DMS79 (cell line): ENCODE data around the gene TRIM6.
"Not testable (repeated sequence)": the region's sequence is repeated elsewhere in the genome, so short reads cannot be mapped to it uniquely, and the experiment has no call there.

Experiments
- DNase-seq: peaks from one replicate; lab custom pipeline; 2025; lab: John Stamatoyannopoulos, UW

TRIM6 gene, protein sequence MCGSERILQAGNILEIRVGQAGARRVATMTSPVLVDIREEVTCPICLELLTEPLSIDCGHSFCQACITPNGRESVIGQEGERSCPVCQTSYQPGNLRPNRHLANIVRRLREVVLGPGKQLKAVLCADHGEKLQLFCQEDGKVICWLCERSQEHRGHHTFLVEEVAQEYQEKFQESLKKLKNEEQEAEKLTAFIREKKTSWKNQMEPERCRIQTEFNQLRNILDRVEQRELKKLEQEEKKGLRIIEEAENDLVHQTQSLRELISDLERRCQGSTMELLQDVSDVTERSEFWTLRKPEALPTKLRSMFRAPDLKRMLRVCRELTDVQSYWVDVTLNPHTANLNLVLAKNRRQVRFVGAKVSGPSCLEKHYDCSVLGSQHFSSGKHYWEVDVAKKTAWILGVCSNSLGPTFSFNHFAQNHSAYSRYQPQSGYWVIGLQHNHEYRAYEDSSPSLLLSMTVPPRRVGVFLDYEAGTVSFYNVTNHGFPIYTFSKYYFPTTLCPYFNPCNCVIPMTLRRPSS

DNA sequence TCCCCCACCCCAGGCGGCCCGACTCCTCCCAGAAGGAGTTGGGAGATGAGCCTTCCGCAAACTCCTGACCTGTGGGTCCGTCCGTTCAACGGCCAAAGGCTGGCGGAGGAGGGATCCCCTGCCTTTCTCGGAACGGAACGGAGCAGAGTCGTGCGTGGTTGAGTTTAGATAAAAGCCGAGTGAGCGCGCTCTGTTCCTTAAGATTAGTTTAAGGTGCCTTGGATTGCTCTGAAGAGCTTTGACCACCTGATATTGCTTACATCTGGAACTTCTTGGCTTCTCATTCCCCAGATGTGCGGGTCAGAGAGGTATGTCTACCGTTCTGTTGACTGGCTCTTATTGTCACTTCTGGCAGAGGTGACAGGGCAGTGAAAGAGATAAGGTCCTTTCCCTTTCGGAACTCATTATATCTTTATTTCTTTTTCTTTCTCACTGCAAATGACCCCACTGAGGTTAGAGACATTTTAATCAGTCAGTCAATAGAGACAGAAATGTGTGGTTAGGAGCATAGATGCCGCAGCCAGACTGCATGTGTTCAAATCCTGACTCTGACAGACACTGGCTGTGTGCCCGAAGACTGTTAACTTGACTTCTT lies at the start of gene TRIM6:
TSS of gene TRIM6 (plus strand) at position 31 of the 595 bp plus-strand sequence. CDS start at position 292, 261 bp downstream.
- no peak for DNase-seq

- DNase-seq = no peak
Measured at GRCh38 chr11:5547982-5548381, 48.5 kb upstream of the TRIM6 start.

GRCh38 chr11:5548440-5548839 lies 48.0 kb upstream of the TRIM6 start, which contains the start of gene OR52H1:
Gene OR52H1, minus strand, starts transcription at chr11:5548540. Its CDS starts 3,035 bp downstream, at chr11:5545505.
- no peak for DNase-seq

DNA sequence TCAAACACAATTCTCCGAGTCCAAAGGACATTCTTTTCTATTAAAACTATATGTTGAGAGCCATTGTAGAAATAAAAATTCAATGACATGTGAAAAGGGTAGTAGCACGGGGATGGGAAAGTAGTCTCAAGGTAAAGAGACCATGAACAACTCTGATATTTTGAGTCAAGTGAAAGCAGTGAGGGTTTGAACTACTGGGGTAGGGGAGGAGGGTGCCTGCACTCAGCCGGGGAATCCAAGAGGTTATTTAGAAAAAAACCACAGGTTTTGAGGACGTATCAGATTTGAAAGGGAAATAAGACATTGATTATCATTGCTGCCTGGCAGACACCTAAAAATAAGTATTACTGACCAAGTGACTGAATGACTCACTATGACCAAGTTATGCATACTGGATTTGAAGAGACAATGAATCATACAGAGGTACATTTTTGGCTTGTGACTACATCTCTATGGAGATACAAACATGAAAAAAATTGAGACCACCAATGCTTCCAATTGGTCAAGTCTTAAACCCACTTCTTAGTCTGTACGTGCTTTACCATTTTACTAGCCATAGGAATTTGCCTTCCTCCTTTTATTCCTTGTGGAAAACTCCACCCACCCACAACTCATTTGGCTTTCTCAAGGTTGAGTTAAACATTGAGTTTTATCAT lies 45.9 kb upstream of the TRIM6 start:
- no peak for DNase-seq

GRCh38 chr11:5553343-5553742 lies 43.1 kb upstream of the TRIM6 start:
- DNase-seq = no peak

DNA sequence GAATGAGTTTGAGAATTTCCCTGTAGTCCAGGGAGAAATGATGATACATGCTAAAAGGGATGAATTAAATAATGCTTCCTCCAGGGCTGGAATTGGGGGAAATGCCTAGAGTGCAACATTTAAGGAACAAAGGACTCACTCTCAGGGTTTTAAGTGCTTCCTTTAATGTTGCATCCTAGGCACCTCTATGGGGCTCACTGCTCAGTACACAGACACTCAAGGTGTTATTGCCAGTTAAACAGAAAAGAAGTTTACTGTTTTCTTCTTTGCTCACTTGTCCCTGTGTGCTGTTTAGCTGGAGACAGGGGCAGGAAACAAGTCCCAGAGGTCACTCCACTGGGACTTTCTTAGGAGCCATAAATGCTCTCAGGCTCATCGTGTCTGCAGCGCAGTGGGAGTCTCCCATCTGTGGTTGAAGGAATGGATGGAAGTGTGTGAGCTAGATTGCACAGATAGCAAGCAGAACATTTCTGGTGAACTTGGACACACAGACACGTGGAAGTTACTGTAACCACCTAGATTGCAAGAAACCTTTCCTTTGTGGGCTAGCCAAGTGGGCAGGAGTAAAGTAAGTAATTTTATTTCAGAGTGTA lies 39.7 kb upstream of the TRIM6 start:
- DNase-seq = no peak

GRCh38 chr11:5557751-5558150 lies 38.7 kb upstream of the TRIM6 start:
- no peak for DNase-seq

DNA sequence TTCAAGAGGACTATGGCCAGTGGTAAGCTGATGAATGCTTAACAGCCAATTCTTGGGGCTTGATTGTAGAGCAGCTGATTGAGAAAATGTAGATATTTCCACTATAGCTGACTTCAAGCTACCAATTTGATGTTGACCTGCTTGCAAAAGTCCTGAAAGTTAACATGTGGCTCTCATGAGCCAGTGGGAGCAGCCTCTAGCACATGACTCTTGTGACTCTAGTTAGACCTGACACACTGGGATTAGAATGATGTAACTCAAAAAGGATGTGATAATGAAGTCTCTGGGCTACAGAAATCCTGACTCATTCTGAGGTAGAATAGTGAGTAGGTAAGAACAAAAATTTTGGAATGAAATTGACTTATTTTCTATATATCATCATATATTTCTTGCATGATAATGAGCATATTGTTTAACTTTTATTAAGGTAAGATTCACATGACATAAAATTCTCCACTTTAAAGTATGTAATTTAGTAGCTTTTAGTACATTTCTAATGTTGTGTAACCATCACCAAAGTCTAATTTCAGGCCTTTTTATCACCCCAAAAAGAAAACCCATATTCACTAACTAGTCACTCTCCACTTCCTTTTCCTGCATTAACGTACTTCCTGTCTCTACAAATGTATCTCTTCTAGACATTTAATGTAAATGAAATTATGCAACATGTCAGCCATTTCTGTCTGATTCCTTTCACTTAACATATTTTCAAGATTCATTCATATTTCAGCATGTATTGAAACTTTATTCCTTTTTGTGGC lies 32.0 kb upstream of the TRIM6 start:
- DNase-seq = no peak

DNA sequence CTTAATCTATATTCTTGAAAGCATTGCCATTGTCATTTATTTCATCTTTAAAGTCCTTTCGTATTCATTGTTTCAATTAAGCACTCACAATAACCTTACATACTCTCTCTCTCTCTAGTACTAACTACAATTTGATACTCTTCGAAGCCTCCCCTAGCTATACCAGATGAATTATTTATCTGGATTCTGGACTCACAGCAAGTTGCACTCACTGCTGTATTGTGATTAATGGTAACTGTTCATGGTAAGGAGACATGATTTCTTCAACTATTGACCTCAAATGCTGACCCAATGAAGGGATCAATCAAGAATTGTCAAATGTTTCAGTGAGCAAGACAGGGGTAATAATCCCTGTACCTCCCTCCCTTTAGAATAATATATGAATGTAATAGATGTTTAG lies 21.8 kb upstream of the TRIM6 start:
- no peak for DNase-seq

DNA sequence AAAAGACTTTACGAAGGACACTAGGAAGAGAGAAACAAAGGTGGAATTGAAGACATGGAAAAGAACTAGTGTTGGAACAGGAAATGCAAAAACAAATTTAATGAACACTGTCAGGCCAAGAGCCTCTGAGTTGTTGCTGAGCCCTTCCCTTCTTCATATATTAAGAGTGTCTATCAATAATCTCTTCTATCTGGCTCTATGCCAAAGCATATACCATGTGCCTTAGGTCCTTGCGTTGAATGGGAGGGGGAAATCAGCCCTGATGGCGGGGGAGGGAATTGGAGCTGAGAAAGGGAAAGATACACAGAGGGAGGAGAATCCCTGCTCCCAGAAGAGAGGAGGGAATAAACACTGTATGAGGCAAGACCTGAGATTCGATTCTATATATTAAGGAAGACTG lies 21.3 kb upstream of the TRIM6 start:
- no peak for DNase-seq

- no peak for DNase-seq
Measured at GRCh38 chr11:5577101-5577500, 19.3 kb upstream of the TRIM6 start.

GRCh38 chr11:5580577-5580976 lies 15.9 kb upstream of the TRIM6 start, which contains the start of gene OR52B6:
Gene OR52B6, plus strand, starts transcription at chr11:5580877. Its CDS starts 0 bp downstream, at chr11:5580877.
- DNase-seq = no peak

DNA sequence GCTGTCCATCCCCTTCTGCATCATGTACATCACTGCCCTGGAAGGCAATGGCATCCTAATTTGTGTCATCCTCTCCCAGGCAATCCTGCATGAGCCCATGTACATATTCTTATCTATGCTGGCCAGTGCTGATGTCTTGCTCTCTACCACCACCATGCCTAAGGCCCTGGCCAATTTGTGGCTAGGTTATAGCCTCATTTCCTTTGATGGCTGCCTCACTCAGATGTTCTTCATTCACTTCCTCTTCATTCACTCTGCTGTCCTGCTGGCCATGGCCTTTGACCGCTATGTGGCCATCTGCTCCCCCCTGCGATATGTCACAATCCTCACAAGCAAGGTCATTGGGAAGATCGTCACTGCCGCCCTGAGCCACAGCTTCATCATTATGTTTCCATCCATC lies 15.4 kb upstream of the TRIM6 start:
- no peak for DNase-seq

GRCh38 chr11:5584458-5584857 lies 12.0 kb upstream of the TRIM6 start:
- DNase-seq = not testable (repeated sequence)

DNA sequence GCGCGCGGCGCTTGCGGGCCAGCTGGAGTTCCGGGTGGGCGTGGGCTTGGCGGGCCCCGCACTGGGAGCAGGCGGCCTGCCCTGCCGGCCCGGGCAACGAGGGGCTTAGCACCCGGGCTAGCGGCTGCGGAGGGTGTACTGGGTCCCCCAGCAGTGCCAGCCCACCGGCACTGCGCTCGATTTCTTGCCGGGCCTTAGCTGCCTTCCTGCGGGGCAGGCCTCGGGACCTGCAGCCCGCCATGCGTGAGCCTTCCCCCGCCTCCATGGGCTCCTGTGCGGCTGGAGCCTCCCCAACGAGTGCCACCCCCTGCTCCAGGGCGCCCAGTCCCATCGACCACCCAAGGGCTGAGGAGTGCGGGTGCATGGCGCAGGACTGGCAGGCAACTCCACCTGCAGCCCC lies 6.5 kb upstream of the TRIM6 start:
- not testable (repeated sequence) for DNase-seq

DNA sequence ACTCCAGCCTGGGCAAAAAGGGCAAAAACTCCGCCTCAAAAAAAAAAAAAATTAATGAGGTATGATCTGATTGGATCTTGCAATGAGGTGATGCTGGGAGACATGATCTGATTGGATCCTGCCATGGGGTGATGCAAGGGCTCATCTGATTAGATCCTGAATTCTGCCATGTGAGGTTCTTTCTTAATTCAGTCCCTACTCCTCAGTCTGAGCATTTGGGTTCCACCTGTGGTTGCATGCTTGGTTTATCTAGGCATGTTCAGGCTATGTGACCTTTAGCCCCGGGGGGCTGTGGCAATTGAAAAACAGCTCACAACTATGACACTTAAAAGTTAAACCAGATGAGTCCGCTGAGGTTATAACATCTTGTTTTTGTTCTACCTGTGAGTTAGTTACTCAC lies 4.8 kb upstream of the TRIM6 start:
- no peak for DNase-seq

DNA sequence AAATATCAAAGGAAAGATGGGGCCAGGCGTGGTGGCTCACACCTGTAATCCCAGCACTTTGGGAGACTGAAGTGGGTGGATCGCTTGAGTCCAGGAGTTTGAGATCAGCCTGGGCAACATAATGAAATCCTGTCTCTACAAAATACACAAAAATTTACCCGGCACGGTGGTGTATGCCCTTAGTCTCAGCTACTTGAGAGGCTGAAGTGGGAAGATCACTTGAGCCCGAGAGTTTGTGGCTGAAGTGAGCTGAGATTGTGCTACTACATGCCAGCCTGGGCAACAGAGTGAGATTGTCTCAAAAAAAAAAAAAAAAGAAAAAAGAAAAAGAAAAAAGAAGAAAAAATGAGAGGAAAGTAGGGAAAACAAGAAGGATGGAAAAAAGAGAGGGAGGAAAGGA lies 3.8 kb upstream of the TRIM6 start:
- no peak for DNase-seq

DNA sequence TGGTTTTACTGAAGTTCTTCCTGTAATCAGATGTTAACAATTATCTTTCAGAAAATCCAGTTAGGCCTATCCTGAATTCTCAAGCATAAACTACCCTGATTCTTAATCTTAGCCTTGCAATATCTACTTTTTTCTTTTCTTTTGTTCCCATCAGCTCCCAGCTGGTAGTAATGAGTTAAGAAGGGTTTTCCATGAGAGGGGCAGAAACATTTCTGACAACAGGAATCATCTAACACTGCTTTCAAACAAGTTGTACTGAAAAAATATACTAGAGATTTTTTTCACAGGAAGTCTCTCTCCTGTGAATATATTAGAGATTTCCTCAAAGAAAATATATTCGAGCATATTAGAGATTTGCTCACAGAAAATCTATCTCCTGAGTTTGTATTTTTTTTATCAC lies 3.3 kb upstream of the TRIM6 start:
- no peak for DNase-seq

GRCh38 chr11:5597953-5598352 lies 1.5 kb downstream of the TRIM6 start:
- DNase-seq = no peak

GRCh38 chr11:5600374-5600851 lies 4.0 kb downstream of the TRIM6 start:
- no peak for DNase-seq

- DNase-seq = not testable (repeated sequence)
Measured at GRCh38 chr11:5602791-5603190, 6.4 kb downstream of the TRIM6 start.
